SU-DHL-6 (cell line): ENCODE data around the gene ZNF142.

ENCODE experiments used
- CTCF ChIP-seq: fragments of 200-600 bp; sonication (generic); IDR thresholded peaks from one replicate; pipeline ENCODE4 v1.5.1; 2017; ENCODE audit warnings: antibody characterized with exemption, mild to moderate bottlenecking, low read length, moderate library complexity; ENCODE audit not compliant: insufficient read depth, poor library complexity, severe bottlenecking
- EZH2phosphoT487 ChIP-seq: fragments of 200-600 bp; sonication (generic), shearing (Covaris generic); conservative IDR thresholded peaks from 2 replicates; pipeline ENCODE4 v1.6.1; 2018; ENCODE audit warnings: mild to moderate bottlenecking, antibody characterized with exemption, low read length, moderate library complexity, mixed read lengths

- TF ChIP-seq CTCF: no peak
- no peak for TF ChIP-seq EZH2phosphoT487
Observed at GRCh38 chr2:218621007-218621406, 38.4 kb downstream of the ZNF142 start.
